ENCODE data around the gene TMEM151B. TPM values are rescaled to one million over a fixed set of nuclear protein-coding genes. Genes with fewer than 3 reads are reported as not detected.

The TMEM151B gene
- total RNA-seq, 1 donor from 2014 or later: 0.13 TPM

DNA sequence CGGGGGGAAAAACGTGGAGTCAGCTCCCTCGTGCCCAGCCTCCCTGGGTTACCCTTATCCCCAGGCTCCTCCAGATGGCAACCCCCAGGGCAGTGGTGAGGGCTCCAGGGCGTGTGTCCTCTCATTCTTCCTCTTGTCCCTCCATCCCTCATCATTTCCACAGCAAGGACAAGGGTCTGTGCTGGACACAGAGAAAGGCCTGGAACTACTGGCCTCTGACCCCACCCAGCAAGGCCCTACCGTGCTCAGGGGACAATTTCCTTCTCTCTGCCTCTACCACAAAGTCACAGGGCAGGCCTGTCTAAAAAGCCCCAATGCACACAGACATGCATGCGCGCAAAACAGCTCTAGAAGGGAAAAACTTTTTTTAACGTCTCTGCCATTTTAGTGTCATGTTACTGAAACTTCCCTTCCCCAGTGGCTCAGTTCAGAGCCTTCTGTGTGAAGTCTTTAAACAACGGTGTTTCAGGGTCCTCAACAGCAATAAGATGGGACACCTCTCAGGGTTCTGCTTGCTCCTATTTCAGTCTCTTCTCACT lies 11.9 kb upstream of the TMEM151B start:
- no peak overlapping the region for H3K27ac ChIP-seq
- no peak overlapping the region for H3K9ac ChIP-seq
- H3K4me2 ChIP-seq: peak overlapping the region; percentile 99
- H3K79me2 ChIP-seq (ENCODE audit: low read depth): peaks cover 32% of the 10 kb centered on the region
- H3K9me3 ChIP-seq (ENCODE audit: low read depth): no peaks in the 10 kb centered on the region
- H3K4me1 ChIP-seq: peaks cover 14% of the 10 kb centered on the region
- no peaks in the 10 kb centered on the region for H3K27me3 ChIP-seq
- no peak overlapping the region for H3K4me3 ChIP-seq
- H4K20me1 ChIP-seq (ENCODE audit: low read depth): peaks cover 33% of the 10 kb centered on the region
- Mint-ChIP-seq H3K36me3 (peaks cover 10% of the 10 kb centered on the region), H3K27ac (no peak overlapping the region), H3K9me3 (no peaks in the 10 kb centered on the region), H3K4me1 (peaks cover 43% of the 10 kb centered on the region), H3K27me3 (ENCODE audit: insufficient read depth, low read depth) (peaks cover 10% of the 10 kb centered on the region), H3K4me3 (peak overlapping the region; percentile 87)
- H3F3A ChIP-seq (ENCODE audit: low read depth): peaks cover 45% of the 10 kb centered on the region
- H2AFZ ChIP-seq (replicated peaks): no peak overlapping the region
- H3K36me3 ChIP-seq: peaks cover 5% of the 10 kb centered on the region
- TF ChIP-seq, protein P1, sequence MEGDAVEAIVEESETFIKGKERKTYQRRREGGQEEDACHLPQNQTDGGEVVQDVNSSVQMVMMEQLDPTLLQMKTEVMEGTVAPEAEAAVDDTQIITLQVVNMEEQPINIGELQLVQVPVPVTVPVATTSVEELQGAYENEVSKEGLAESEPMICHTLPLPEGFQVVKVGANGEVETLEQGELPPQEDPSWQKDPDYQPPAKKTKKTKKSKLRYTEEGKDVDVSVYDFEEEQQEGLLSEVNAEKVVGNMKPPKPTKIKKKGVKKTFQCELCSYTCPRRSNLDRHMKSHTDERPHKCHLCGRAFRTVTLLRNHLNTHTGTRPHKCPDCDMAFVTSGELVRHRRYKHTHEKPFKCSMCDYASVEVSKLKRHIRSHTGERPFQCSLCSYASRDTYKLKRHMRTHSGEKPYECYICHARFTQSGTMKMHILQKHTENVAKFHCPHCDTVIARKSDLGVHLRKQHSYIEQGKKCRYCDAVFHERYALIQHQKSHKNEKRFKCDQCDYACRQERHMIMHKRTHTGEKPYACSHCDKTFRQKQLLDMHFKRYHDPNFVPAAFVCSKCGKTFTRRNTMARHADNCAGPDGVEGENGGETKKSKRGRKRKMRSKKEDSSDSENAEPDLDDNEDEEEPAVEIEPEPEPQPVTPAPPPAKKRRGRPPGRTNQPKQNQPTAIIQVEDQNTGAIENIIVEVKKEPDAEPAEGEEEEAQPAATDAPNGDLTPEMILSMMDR (IDR thresholded peaks at IDR 0.05): no peak
- TF ChIP-seq EZH2phosphoT487 (IDR thresholded peaks at IDR 0.05) (no peak), EZH2 (IDR thresholded peaks at IDR 0.05) (no peak)
- no peak for DNase-seq (ENCODE audit: low spot score)

DNA sequence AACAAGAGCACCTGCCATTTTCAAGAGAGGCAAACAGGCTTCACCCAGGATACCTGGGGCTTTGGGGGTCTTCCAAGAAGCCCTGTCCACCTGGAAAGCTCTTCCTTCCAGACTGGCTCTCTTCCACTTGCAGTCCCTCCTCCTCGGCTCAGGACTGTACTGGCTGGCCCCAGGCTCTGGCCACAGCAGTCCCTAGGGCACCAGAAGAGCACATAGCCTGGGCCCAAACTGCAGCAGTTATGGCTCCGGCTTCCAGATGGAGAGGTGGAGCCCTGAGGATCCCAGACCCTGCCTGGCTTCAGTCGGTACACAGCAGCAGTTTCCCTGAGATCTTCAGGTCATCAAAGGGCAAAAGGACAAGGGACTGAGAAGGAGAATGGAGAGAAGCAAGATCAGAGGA lies 11.3 kb upstream of the TMEM151B start:
- Histone ChIP-seq H3K27me3 (no peaks in the 10 kb centered on the region), H4K20me1 (ENCODE audit: low read depth) (peaks cover 30% of the 10 kb centered on the region), H3K36me3 (peaks cover 2% of the 10 kb centered on the region), H3K79me2 (ENCODE audit: low read depth) (peaks cover 32% of the 10 kb centered on the region), H3K4me2 (no peak overlapping the region), H2AFZ (replicated peaks) (no peak overlapping the region), H3K27ac (no peak overlapping the region), H3K9me3 (ENCODE audit: low read depth) (no peaks in the 10 kb centered on the region), H3F3A (ENCODE audit: low read depth) (peaks cover 40% of the 10 kb centered on the region), H3K4me3 (no peak overlapping the region), H3K4me1 (peaks cover 19% of the 10 kb centered on the region), H3K9ac (no peak overlapping the region)
- peaks cover 10% of the 10 kb centered on the region for H3K27me3 Mint-ChIP-seq (ENCODE audit: insufficient read depth, low read depth)
- no peak for DNase-seq (ENCODE audit: low spot score)
- H3K27ac Mint-ChIP-seq: no peak overlapping the region
- H3K36me3 Mint-ChIP-seq: peaks cover 6% of the 10 kb centered on the region
- H3K4me1 Mint-ChIP-seq: peaks cover 46% of the 10 kb centered on the region
- H3K4me3 Mint-ChIP-seq: peak overlapping the region; percentile 87
- TF ChIP-seq, protein P1 (IDR thresholded peaks at IDR 0.05): no peak
- no peak for TF ChIP-seq EZH2phosphoT487 (IDR thresholded peaks at IDR 0.05)
- no peak for TF ChIP-seq EZH2 (IDR thresholded peaks at IDR 0.05)
- H3K9me3 Mint-ChIP-seq: no peaks in the 10 kb centered on the region

DNA sequence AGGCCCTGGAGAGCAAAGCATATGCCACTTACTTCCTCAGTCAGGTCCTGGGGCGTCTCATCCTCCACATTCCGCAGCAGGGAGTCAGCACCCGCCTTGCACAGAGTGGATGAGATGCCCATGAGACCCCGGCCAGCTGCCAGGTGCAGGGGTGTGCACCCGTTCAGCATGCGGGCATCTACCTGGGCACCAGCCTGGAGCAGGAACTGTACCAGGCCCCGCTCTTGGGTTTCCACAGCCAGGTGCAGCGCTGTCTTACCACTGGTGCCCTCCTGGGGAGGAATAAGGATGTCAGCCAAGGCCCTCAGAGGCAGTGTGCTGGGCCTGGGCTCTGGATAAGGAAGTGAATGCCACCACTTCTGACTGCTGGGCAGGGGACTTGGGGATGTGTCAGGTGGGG lies 10.2 kb upstream of the TMEM151B start:
- peaks cover 1% of the 10 kb centered on the region for H3K36me3 Mint-ChIP-seq
- H3F3A ChIP-seq (ENCODE audit: low read depth): peaks cover 29% of the 10 kb centered on the region
- H3K27me3 ChIP-seq: no peaks in the 10 kb centered on the region
- no peaks in the 10 kb centered on the region for H3K9me3 Mint-ChIP-seq
- H2AFZ ChIP-seq (replicated peaks): no peak overlapping the region
- H3K4me1 ChIP-seq: peaks cover 27% of the 10 kb centered on the region
- H3K4me2 ChIP-seq: no peak overlapping the region
- no peak for DNase-seq (ENCODE audit: low spot score)
- H3K27me3 Mint-ChIP-seq (ENCODE audit: insufficient read depth, low read depth): peaks cover 6% of the 10 kb centered on the region
- no peak overlapping the region for H3K9ac ChIP-seq
- peaks cover 52% of the 10 kb centered on the region for H3K4me1 Mint-ChIP-seq
- no peaks in the 10 kb centered on the region for H3K36me3 ChIP-seq
- peaks cover 26% of the 10 kb centered on the region for H4K20me1 ChIP-seq (ENCODE audit: low read depth)
- H3K27ac Mint-ChIP-seq: no peak overlapping the region
- no peak overlapping the region for H3K4me3 ChIP-seq
- H3K79me2 ChIP-seq (ENCODE audit: low read depth): peaks cover 35% of the 10 kb centered on the region
- H3K4me3 Mint-ChIP-seq: no peak overlapping the region
- no peak overlapping the region for H3K27ac ChIP-seq
- TF ChIP-seq, protein P1 (IDR thresholded peaks at IDR 0.05): no peak
- TF ChIP-seq EZH2 (IDR thresholded peaks at IDR 0.05) (no peak), EZH2phosphoT487 (IDR thresholded peaks at IDR 0.05) (no peak)
- no peaks in the 10 kb centered on the region for H3K9me3 ChIP-seq (ENCODE audit: low read depth)
